GM10847 (cell line): ENCODE measurements around the gene SUZ12.

Experiments
- POLR2A ChIP-seq: IDR thresholded peaks from 2 replicates; pipeline ENCODE4 v1.6.1; 2011; ENCODE audit not compliant: insufficient read length; ENCODE audit errors: extremely low read depth

Gene SUZ12

DNA sequence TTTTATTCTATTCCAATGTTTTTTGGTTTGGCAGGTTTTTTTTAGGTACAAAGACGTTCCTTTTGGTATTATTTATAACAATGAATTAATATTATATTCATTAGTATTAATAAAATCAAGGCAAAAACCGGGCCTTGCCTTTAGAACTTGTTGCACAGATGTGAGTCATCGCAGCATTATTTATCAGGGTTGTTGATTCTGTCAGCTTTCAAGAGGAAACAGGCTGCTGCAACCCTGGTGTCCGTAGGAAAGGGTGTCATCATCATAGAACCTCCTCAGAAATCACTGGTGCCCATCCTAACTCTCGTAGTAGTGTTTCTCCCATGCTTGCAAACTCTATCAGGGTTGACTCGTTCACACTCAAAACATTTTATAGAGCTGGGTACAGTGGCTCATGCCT is 60.2 kb downstream of the SUZ12 start:
- no peak for TF ChIP-seq POLR2A

DNA sequence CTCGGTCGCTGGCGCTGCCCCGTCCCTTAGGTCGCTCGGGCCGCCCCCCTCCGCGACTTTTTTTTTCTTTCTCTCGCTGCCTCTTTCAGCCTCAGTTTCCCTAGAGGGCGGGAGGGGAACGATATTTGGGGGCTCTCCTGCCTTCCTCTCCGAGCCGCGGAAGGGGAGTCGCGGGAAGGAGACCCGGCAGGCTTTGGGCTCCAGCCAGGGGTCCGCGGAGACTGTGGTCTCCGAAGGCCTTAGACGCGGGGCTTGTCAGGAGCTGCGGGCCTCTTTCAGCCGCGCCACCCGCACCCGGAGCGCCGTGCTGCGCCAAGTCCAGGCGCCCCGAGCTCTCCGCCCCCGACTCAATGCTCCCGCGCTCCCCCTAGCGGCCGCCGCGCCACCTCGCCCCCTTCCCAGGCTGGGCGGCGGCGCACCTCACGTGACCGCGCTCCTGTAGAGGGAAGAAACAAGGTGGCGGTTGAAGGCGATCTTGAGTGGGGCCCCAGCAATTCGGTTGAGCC is 70.2 kb downstream of the SUZ12 start, which contains the start of gene LRRC37B:
Gene LRRC37B (plus strand): TSS at position 427 of the 506 bp plus-strand sequence. CDS start 14,010 bp downstream, outside the sequence.
- TF ChIP-seq POLR2A = no peak

DNA sequence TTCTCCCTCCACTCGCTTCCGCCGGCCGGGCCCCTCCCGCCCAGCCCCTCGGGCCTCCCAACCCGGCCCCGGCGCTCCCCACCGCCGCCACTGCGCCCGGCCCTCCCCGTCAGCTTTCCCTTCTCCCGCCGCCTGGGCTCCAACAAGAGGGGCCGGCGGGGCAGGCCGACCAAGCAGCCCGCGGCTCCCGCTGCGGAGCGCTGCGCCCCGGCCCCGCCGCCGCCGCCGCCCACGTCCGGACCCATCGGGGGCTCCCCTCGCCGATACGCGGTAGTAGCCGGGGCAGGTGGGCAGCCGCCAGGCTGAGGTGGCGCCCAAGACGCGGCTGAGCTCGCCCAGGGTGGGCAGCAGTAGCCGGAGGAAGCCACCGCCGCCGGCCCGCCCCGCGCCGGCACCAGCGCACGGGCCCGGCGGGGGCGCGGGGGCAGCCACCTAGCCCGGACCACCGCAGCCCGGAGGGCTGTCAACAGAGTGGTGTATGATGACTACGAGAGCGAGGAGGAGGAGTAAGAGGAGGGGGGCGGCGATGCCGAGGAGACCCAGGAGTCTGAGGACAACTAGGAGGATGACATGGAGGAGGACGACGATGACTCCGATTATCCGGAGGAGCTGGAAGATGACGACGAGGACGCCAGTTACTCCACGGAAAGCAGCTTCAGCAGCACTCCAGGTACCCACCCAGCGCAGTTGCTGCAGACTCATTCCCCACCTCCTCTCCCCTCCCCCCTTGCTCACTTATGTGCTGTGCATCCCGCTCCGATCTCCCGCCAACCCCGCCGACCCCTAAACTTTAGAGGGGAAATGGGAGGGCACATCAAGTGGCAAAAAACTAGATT is 70.9 kb downstream of the SUZ12 start:
- TF ChIP-seq POLR2A = no peak

DNA sequence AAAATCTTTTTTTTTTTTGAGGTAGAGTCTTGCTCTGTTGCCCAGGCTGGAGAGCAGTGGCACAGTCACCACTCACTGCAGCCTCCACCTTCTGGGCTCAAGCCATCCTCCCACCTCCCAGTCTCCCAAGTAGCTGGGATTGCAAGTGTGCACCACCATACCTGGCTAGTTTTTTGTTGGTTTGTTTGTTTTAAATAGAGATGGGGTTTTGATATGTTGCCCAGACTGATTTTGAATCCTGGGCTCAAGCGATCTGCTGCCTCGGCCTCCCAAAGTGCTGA is 72.4 kb downstream of the SUZ12 start:
- no peak for TF ChIP-seq POLR2A

DNA sequence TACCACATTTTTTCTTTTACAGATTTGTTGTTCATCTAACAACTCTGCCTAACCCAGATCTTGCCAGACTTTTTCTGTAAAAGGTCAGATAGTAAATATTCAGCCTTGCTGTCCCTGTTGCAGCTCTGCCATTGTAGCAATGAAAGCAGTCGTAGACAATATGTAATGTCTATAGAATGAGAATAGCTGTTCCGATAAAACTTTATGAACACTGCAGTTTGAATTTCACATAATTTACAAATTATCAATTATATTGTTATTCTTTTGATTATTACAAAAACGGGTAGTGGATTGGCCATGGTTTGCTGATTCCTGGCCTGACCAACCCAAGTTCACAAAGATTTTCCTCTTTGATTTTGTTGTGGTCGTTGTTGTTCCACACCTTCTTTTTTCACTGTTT is 73.3 kb downstream of the SUZ12 start:
- no peak for TF ChIP-seq POLR2A

DNA sequence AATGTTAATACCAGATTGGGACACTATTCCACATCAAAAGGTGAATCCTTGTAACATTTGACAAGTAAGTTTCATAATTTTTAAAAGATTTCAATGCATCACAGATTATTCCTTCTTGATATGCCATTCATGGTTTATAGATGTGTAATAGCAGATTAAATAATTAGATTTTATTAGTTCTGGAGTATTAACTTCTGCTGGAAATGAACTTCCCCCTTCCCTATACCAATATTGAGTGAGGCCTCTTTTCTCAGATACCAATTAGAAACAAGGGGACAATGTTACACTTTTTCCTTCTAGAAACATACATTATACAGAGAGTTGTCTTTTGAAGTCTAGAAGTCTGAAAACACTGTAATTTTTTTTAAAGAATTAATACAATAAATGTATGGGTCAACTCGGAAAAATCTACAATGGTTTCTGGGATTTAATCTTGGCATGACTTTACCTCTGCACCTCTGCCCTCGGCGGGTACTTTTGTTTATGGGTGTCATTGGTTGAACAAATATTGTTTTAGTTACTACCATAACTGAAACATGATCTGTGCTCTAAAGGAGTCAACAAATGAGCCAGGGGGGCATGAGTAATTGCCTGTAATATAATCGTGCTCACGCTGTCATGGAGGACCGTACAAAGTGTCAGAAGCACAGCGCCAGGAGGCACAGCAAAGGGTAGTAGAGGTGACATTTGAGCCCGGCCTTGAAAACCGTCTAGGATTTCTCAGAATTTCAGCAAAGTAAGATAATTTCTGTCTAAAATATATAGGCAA is 78.6 kb downstream of the SUZ12 start:
- no peak for TF ChIP-seq POLR2A

DNA sequence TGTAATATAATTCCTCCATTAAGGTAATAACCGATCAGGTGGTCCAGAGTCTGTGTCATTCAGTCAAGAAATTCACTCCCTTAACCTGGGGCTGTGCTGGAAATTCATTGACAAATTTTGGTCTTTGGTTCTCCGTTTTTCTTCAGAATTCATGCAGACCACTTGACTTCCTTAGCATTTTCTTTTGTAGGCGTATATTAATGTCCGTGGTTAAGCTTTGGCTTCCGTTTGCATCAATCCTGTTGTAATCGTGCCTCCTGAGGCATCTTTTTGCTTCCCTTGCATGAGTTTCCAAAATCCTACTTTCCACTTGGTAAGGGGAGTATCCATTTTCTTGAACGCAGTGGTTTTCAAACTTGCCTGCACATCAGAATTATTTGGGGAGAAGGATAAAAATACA is 79.4 kb downstream of the SUZ12 start:
- TF ChIP-seq POLR2A = no peak

DNA sequence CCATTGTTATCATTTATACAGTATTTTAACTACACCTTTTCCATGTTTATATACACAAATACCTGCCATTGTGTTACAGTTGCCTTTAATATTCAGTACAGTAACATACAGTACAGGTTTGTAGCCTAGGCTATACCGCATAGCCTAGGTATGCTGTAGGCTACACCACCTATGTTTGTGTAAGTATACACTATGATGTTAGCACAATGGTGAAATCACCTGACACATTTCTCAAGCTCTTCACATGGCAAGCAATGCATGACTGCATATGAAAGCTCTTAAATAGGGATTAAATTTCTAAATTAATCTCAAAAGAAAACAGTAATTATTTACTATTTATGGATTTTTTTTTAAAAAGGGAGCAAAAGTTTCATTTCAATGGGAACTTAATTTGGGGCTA is 82.4 kb downstream of the SUZ12 start:
- TF ChIP-seq POLR2A = no peak

DNA sequence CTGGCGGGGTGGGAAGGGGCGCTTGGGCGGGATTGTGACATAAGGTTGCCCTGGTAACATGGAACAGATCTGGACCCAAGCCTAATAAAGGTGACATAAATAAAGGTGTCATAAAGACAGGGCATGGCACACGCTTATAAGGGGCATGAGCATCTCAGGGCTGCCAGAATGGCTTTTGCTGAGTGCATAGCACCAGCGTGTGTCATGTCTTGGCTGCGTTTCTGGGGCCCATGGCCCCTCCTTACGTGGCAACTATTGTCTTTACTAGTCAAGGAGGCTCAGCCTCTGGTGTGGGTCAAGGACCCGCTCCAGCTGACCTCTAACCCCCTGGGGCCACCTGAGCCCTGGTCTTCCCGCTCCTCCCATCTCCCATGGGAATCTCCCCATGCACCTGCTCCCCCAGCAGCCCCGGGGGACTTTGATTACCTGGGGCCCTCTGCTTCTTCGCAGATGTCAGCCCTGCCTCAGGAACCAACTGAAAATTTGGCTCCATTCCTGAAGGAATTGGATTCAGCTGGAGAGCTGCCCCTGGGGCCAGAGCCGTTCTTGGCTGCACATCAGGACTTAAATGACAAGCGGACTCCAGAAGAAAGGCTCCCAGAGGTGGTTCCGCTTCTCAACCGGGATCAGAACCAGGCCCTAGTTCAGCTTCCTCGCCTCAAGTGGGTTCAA is 84.3 kb downstream of the SUZ12 start:
- TF ChIP-seq POLR2A = no peak

DNA sequence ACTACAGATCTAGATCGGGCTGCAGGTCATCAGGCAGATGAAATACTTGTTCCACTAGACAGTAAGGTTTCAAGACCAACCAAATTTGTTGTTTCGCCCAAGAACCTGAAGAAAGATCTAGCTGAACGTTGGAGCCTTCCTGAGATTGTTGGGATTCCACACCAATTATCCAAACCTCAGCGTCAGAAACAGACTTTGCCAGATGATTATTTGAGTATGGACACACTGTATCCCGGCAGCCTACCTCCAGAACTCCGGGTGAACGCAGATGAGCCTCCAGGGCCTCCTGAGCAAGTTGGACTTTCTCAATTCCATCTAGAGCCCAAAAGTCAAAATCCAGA is 84.8 kb downstream of the SUZ12 start:
- TF ChIP-seq POLR2A = no peak

DNA sequence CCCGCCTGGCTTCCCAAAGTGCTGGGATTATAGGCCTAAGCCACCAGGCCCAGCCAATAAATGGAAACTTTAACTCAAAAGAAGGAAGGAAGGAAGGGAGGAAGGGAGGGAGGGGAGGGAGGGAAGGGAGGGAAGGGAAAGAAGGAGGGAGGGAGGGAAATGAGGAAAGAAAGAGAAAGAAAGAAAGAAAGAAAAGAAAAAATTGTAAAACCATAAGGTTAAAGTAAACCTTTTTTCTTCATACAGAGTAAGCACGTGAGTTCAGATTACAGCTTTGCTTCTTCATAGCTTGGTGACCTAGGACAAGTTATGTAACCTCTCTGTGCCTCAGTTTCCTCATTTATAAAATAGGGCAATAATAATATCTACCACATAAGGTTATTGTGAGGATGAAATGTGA is 96.4 kb downstream of the SUZ12 start:
- no peak for TF ChIP-seq POLR2A
